HEK293T (cell line): ENCODE results near the gene TMEM88.

Experiments used
- CTCF ChIA-PET: fragments of 350-600 bp; formaldehyde crosslinking; extraction: SDS; loops from one replicate; lab custom pipeline; 2021; ENCODE audit warnings: antibody characterized with exemption, inconsistent platforms; lab: Yijun Ruan, JAX
- POLR2A ChIA-PET: fragments of 350-600 bp; formaldehyde crosslinking; extraction: SDS; loops from one replicate; lab custom pipeline; 2020; ENCODE audit warnings: antibody characterized with exemption, inconsistent platforms; lab: Yijun Ruan, JAX
- DNase-seq: peaks from one replicate; pipeline ENCODE4 v3.0.0; 2012; ENCODE audit warnings: mixed read lengths; ENCODE audit errors: extremely low spot score
- ARNT ChIP-seq: fragments of 450-650 bp; IDR thresholded peaks from 2 replicates; pipeline ENCODE4 v1.6.1; 2017; ENCODE audit warnings: mild to moderate bottlenecking
- BHLHE40 ChIP-seq: fragments of 450-650 bp; IDR thresholded peaks from 2 replicates; pipeline ENCODE4 v1.6.1; 2016; ENCODE audit warnings: mild to moderate bottlenecking, moderate library complexity, borderline replicate concordance
- CTBP1 ChIP-seq: fragments of 450-650 bp; IDR thresholded peaks from 2 replicates; pipeline ENCODE4 v1.6.1; 2016; ENCODE audit warnings: borderline replicate concordance
- FOXA1 ChIP-seq: fragments of 450-650 bp; IDR thresholded peaks from 2 replicates; pipeline ENCODE4 v1.6.1; 2016; ENCODE audit warnings: mild to moderate bottlenecking
- FOXK2 ChIP-seq: fragments of 450-650 bp; IDR thresholded peaks from 2 replicates; pipeline ENCODE4 v1.6.1; 2016; ENCODE audit warnings: mild to moderate bottlenecking
- FOXM1 ChIP-seq: fragments of 450-650 bp; IDR thresholded peaks from 2 replicates; pipeline ENCODE4 v1.6.1; 2017; ENCODE audit warnings: mild to moderate bottlenecking, borderline replicate concordance
- HDGF ChIP-seq: fragments of 450-650 bp; IDR thresholded peaks from 2 replicates; pipeline ENCODE4 v1.6.1; 2017; ENCODE audit warnings: antibody characterized with exemption, borderline replicate concordance
- L3MBTL2 ChIP-seq: fragments of 450-650 bp; conservative IDR thresholded peaks from 2 replicates; pipeline ENCODE4 v1.6.1; 2016; ENCODE audit warnings: mild to moderate bottlenecking
- LEF1 ChIP-seq: fragments of 450-650 bp; IDR thresholded peaks from 2 replicates; pipeline ENCODE4 v1.6.1; 2017; ENCODE audit warnings: mild to moderate bottlenecking, borderline replicate concordance
- NFRKB ChIP-seq: fragments of 450-650 bp; IDR thresholded peaks from 2 replicates; pipeline ENCODE4 v1.6.1; 2016; ENCODE audit warnings: mild to moderate bottlenecking, moderate library complexity
- PKNOX1 ChIP-seq: fragments of 450-650 bp; IDR thresholded peaks from 2 replicates; pipeline ENCODE4 v1.6.1; 2016
- SP1 ChIP-seq: fragments of 450-650 bp; IDR thresholded peaks from 2 replicates; pipeline ENCODE4 v1.6.1; 2017
- SUZ12 ChIP-seq: fragments of 450-650 bp; IDR thresholded peaks from 2 replicates; pipeline ENCODE4 v1.6.1; 2016; ENCODE audit warnings: mild to moderate bottlenecking
- TARDBP ChIP-seq: fragments of 450-650 bp; IDR thresholded peaks from 2 replicates; pipeline ENCODE4 v1.6.1; 2016
- ZNF384 ChIP-seq: fragments of 450-650 bp; IDR thresholded peaks from 2 replicates; pipeline ENCODE4 v1.6.1; 2016

Gene TMEM88

DNA sequence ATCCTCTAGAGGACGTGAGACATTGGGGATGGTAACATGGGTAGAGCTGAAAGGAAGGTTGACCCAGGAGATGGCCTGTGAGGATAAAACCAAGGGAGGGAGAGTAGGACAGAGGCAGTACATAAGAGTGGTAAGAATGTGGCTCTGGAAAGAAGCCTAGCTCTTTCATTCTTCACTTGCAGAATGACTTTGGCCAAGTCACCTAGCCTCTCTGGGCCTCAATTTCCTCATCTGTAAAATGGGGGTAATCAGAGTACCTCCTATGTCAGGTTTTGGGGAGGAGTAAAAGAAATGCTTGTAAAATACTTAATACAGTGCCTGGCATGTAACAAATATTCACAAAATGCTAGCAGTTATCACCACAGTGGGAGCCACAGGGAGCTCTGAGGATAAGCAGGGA lies 14.0 kb upstream of the TMEM88 start:
- DNase-seq: no peak
- no peak for TF ChIP-seq SP1
- TF ChIP-seq TARDBP: no peak
- no peak for TF ChIP-seq BHLHE40
- no peak for TF ChIP-seq L3MBTL2
- TF ChIP-seq FOXM1: no peak
- no peak for TF ChIP-seq FOXK2
- no peak for TF ChIP-seq FOXA1
- TF ChIP-seq ARNT: no peak
- TF ChIP-seq PKNOX1: no peak
- TF ChIP-seq ZNF384: no peak
- no peak for TF ChIP-seq NFRKB
- TF ChIP-seq HDGF: no peak
- TF ChIP-seq LEF1: no peak
- POLR2A ChIA-PET: interaction anchor here (1.7 to 3.4 kb wide), 2 partner anchors 16 to 153 kb away, joined by 6 to 18 read pairs; partner anchors contain the start of genes NAA38, TP53 and WRAP53
- CTCF ChIA-PET: no interaction called here

DNA sequence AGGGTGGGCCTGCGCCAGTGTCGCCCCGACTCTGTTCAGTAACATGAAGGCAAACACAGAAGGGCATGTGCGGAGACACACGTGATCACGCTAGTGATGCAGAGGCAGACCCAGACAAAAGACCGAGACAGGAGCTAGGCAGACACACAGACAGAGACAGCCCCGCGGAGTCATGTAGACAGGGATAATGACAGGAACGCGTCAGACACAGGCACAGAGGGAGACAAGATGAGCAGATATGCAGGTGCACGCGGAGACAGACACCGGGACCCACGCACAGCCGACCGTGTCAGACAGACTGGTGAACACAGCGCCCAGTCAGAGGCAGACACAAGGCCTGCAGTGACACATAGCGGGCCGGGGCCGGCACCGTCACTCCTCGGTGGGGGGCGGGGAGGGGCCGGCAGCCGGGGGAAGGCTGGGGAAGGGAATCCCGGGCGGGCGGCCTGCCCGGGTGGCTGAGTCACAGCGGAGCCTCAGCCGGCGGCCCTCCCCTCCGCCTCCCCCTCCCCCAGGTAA lies 13.4 kb upstream of the TMEM88 start:
- POLR2A ChIA-PET: interaction anchor here (1.7 to 3.4 kb wide), 2 partner anchors 15 to 153 kb away, joined by 6 to 18 read pairs; partner anchors contain the start of genes NAA38, TP53 and WRAP53
- TF ChIP-seq BHLHE40 (no peak), FOXA1 (no peak), FOXM1 (no peak), ARNT (no peak), ZNF384 (no peak), SUZ12 (no peak), L3MBTL2 (peak; percentile 83)
- CTCF ChIA-PET: interaction anchor here (1.4 kb wide), 1 partner anchor 98 kb away, joined by 4 read pairs; no protein-coding TSS in a partner anchor
- DNase-seq: peak; percentile 49

GRCh38 chr17:7841915-7842379 lies 12.9 kb upstream of the TMEM88 start:
- TF ChIP-seq HDGF: no peak
- peak; percentile 49 for TF ChIP-seq PKNOX1
- no peak for TF ChIP-seq TARDBP
- CTCF ChIA-PET: interaction anchor here (1.4 kb wide), 1 partner anchor 98 kb away, joined by 4 read pairs; no protein-coding TSS in a partner anchor
- POLR2A ChIA-PET: interaction anchor here (0.9 to 3.4 kb wide), 5 partner anchors 15 to 154 kb away, joined by 4 to 18 read pairs (median 5); partner anchors contain the start of genes NAA38, TP53 and WRAP53
- DNase-seq: peak; percentile 76

GRCh38 chr17:7842380-7843256 lies 12.2 kb upstream of the TMEM88 start:
- no peak for TF ChIP-seq FOXK2
- peak; percentile 89 for TF ChIP-seq L3MBTL2
- no peak for TF ChIP-seq NFRKB
- no peak for TF ChIP-seq CTBP1
- ChIA-PET CTCF (interaction anchor here (0.7 to 1.4 kb wide), 3 partner anchors 17 to 99 kb away, joined by 3 to 5 read pairs (median 4); no protein-coding TSS in a partner anchor), POLR2A (interaction anchor here (0.9 to 3.4 kb wide), 6 partner anchors 9 to 99 kb away, joined by 3 to 18 read pairs (median 4); partner anchors contain the start of genes KDM6B and NAA38)
- no peak for DNase-seq

- CTCF ChIA-PET: interaction anchor here (0.7 to 0.9 kb wide), 2 partner anchors 18 to 100 kb away, joined by 3 to 5 read pairs; no protein-coding TSS in a partner anchor
- DNase-seq: no peak
- no peak for TF ChIP-seq FOXM1
- no peak for TF ChIP-seq SUZ12
- no peak for TF ChIP-seq FOXK2
- POLR2A ChIA-PET: interaction anchor here (0.9 to 3.4 kb wide), 4 partner anchors 10 to 95 kb away, joined by 3 to 18 read pairs (median 6); partner anchors contain the start of genes KDM6B and NAA38
These were observed 11.7 kb upstream of the TMEM88 start for GRCh38 chr17:7843257-7843535.

DNA sequence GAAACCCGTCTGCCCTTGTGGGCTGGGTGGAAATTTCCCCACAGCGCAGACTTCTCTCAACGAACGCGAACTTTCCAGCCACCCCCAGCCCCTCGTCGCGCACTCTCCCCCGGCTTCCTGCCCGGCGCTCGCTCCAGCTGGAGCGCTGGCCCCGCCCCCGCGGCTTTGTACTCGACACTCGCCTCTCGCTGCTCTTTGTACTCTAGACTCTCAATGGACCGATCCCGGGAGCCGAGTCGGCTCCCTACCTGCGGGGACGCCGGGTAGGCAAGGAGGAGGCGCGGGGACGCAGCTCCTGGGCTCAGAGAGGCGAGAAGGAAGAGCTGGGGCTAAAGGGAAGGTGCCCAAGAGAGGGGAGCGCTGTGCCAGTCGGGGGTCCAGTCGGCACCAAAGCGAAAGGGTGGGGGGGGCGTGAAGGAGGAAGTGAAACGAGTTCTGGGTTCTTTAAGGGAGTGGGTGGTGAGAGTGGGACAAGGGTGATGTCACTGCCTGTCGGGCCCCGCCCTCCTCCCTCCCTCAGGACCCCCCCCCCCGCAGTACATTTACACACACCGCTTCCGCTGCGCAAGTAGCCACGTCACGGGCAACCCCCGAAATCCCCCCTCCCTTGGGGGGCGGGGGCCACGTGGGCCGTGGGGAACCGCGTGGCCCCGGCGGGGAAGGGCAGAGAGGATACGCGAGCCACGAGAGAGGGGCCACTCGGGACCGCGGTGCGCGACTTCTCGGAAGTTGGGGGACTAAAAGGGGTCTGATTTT lies 11.2 kb upstream of the TMEM88 start:
- CTCF ChIA-PET: interaction anchor here (0.9 kb wide), 1 partner anchor 100 kb away, joined by 5 read pairs; no protein-coding TSS in a partner anchor
- POLR2A ChIA-PET: interaction anchor here (0.9 to 3.4 kb wide), 4 partner anchors 10 to 95 kb away, joined by 3 to 18 read pairs (median 6); partner anchors contain the start of genes KDM6B and NAA38
- TF ChIP-seq FOXM1 (peak; percentile 39; the same call in 1 of the 2 replicates), TARDBP (peak; percentile 94; the same call in 1 of the 2 replicates), BHLHE40 (no peak)
- DNase-seq: peak; percentile 66
